AG09309 (cell line): ENCODE data around the gene MRGPRF.

ENCODE experiments used
- DNase-seq: peaks from one replicate; pipeline ENCODE4 v3.0.0-alpha.2; 2010; ENCODE audit warnings: low read depth
- H3K4me3 ChIP-seq: 2 replicates; pipeline ENCODE4 v1.5.1; 2011; ENCODE audit warnings: mild to moderate bottlenecking, low read depth, low read length, moderate library complexity; ENCODE audit not compliant: control insufficient read depth
- TF ChIP-seq, protein P1 (sequence below): IDR thresholded peaks from 2 replicates; pipeline ENCODE4 v1.5.1; 2011; ENCODE audit warnings: mild to moderate bottlenecking, low read depth, low read length, inconsistent platforms; ENCODE audit not compliant: insufficient read depth, control insufficient read depth; ENCODE audit errors: missing control alignments

MRGPRF gene

DNA sequence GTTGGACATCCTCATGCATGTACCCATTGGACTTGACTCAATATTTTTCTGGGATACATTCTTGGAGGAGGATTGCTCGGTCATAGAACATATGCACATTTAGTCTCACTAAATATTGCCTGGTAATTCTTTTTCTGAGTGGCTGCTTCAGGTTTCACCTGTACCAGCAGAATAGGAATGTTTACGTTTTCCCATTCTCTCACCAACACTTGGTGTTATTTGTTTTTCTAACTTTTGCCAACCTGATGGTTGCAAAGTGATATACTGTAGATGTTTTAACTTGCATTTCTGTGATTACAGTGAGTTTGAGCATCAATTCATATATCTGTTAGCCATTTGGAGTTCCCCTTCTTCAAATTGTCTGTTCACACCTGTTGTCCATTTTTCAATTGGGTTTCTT is 30.9 kb downstream of the MRGPRF start:
- no peak overlapping the region for H3K4me3 ChIP-seq
- TF ChIP-seq, protein P1, sequence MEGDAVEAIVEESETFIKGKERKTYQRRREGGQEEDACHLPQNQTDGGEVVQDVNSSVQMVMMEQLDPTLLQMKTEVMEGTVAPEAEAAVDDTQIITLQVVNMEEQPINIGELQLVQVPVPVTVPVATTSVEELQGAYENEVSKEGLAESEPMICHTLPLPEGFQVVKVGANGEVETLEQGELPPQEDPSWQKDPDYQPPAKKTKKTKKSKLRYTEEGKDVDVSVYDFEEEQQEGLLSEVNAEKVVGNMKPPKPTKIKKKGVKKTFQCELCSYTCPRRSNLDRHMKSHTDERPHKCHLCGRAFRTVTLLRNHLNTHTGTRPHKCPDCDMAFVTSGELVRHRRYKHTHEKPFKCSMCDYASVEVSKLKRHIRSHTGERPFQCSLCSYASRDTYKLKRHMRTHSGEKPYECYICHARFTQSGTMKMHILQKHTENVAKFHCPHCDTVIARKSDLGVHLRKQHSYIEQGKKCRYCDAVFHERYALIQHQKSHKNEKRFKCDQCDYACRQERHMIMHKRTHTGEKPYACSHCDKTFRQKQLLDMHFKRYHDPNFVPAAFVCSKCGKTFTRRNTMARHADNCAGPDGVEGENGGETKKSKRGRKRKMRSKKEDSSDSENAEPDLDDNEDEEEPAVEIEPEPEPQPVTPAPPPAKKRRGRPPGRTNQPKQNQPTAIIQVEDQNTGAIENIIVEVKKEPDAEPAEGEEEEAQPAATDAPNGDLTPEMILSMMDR: no peak
- no peak for DNase-seq

DNA sequence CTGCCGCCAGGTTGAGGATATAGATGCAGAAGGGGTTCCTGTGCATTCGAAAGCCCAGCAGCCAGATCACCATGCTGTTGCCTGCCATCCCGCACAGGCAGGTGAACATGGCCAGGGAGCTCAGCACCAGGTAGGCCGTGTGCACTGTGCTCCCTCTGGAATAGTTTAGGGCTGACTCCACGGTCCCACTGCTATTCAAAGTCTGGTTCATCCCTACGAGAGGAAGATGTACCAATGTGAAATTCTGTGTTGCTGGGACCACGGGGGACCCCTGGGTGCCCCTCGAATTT is 32.3 kb downstream of the MRGPRF start, which contains the start of gene MRGPRD:
TSS of gene MRGPRD (minus strand) at position 211 of the 290 bp plus-strand sequence. CDS start at position 211, 0 bp downstream.
- DNase-seq: no peak
- H3K4me3 ChIP-seq: no peak within 1 kb of the TSS
- TF ChIP-seq, protein P1: no peak

DNA sequence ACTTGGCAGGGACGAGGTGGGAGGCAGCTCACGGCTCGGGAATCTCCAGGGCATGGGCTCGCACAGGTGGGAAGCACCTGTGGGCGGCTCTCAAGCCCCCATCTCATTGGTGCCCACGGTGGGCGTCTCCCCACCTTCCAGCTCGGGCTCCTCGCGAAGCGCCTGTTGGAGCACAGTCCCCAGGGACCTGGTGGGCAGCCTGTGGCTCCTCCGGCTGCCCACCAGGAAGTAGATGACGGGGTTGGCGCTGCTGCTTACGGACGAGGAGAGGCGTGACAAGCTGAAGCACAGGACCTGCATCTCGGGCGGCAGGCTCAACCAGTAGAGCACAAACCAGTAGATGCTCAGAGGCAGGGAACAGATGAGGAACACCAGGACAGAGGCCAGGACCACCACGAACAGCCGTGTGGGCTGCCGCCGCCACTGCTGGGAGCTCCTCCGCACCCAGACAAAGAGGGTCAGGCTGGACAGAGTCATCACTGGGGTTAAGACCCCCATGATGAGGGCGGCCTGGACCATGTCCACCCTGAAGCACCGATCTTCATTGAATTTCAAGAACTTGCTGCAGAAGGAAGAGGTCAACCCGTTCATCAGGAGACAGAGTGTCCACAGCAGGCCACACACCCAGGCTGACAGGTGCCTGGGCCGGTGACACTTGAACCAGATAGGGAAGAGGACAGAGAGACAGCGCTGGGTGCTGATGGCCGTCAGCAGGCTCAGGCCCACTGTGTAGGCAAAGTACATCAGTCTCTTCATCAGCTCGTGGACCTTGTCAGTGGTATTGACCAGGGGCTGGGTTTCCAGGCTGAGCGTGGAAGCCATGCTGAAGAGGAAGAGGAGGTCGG is 32.9 kb downstream of the MRGPRF start:
- DNase-seq: no peak
- TF ChIP-seq, protein P1: no peak
- H3K4me3 ChIP-seq: no peak overlapping the region

DNA sequence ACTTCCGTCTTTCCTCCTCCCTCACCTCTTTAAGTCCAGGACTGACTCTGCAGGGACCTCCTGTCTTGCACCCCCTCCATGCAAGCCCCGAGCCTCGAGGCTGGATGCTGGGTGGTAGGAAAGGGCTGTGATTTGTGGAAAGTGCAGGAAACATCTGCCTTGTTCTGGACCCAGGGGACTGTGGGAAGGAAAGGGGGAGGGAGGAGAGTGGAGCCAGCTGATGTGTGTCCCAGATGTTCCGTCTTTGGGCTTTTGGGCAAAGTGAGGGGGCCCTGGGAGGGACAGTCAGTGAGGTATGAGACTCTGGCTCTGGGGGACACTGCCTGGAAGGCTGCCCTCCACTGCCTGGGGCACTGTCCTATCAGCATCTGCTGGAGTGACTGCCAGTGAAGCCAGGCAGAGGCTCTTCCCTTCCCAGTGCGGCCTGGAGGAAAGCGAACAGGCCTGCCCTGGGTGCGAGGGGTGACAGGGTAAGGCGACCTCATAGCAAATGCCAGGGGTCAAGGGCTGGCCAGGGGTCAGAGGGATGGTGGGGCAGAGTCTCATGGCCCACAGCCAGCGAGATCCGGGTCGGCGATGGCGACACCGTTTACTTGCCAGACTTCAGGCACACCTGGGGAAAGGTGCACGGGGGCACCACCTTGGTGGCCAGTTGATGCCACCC is 34.0 kb downstream of the MRGPRF start:
- DNase-seq: no peak
- TF ChIP-seq, protein P1: no peak

DNA sequence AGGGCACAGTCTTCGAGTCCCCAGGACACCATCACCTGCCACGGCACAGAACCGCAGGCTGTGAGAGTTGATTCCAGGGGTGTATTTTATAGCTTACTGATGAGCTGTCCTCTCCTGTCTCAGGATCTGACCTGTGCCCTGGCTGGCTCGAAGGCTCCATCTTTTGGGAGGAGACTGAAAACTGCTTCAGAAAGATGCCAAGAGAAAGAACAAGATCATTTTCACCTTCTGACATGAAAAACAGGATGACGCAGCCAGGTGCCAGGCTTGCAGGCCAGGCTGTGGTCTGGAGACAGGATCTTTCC is 34.5 kb downstream of the MRGPRF start:
- H3K4me3 ChIP-seq: no peak overlapping the region
- TF ChIP-seq, protein P1: no peak
- no peak for DNase-seq

More for the DNA sequence above, 34.0 kb downstream of the MRGPRF start:
- no peak overlapping the region for H3K4me3 ChIP-seq

DNA sequence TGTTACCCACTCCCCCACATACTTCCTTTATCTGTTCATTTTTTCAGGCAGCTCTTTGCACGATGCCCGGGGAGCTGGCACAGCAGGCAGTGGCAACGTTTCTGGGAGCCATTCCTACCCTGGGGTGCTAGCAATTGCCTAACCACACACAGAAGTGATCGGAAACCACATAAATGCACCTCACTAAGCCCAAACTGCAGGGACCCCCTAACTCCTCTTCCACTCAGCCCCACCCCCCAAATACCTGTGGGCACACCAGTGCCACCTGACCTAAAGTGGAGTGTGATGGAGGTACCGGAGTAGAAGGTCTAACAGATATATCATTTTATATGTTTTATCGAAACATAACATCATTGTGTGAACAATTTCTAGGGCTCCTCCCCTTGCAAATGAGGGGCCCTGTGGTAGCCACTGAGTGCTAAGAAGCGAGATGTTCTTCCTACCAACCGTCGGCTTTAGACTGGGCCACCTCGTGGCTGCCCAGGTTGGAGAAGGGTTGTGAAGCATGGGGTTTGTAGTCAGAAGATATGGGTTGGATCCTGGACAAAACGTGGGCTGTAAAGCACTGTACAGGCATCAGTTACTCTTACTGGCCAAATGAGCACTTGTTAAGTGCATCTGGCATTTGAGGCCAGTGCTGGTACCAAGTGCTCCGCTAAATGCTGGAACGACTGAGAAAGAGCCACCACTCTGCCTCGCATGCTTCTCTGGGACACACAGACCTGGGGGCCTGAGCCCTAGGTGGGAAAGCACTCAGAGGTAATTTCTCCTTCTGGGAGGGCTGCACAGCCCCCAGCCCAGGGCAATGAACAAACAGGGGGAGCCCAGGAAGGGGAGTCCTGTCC is 35.0 kb downstream of the MRGPRF start:
- no peak overlapping the region for H3K4me3 ChIP-seq
- DNase-seq: no peak

More for the DNA sequence above, 35.0 kb downstream of the MRGPRF start:
- TF ChIP-seq, protein P1: no peak
